Suprapubic skin (tissue), 4 donors: ENCODE measurements around the gene MARCHF11. TPM values are rescaled to one million over a fixed set of nuclear protein-coding genes. Genes with fewer than 3 reads are reported as not detected.

Source experiments
- DNase-seq, 2 donors: peaks; one replicate each; pipeline ENCODE4 v3.0.0-alpha.2; 2019; ENCODE audit warnings: low spot score in 2 of 2
- H3K27ac ChIP-seq: fragments of 200-600 bp; sonication (generic); one replicate; pipeline ENCODE4 v1.5.1; 2019
- H3K27me3 ChIP-seq: fragments of 200-600 bp; sonication (generic); one replicate; pipeline ENCODE4 v1.5.1; 2019
- H3K36me3 ChIP-seq: fragments of 200-600 bp; sonication (generic); one replicate; pipeline ENCODE4 v1.5.1; 2019
- H3K4me1 ChIP-seq: fragments of 200-600 bp; sonication (generic); one replicate; pipeline ENCODE4 v1.5.1; 2019
- H3K4me3 ChIP-seq: fragments of 200-600 bp; sonication (generic); one replicate; pipeline ENCODE4 v1.5.1; 2019; ENCODE audit warnings: mild to moderate bottlenecking
- H3K9me3 ChIP-seq: fragments of 200-600 bp; sonication (generic); one replicate; pipeline ENCODE4 v1.5.1; 2019
- EP300 ChIP-seq: sonication (generic); formaldehyde crosslinking; IDR thresholded peaks from one replicate; pipeline ENCODE4 v1.6.1; 2017; ENCODE audit warnings: antibody characterized with exemption
- POLR2A ChIP-seq, 2 donors: fragments of 450-650 bp; IDR thresholded peaks; one replicate each; pipeline ENCODE4 v1.6.1; 2017; ENCODE audit warnings: antibody characterized with exemption in 2 of 2, mild to moderate bottlenecking in 2 of 2, moderate library complexity in 2 of 2
- POLR2AphosphoS5 ChIP-seq, 3 donors: sonication (generic); formaldehyde crosslinking; IDR thresholded peaks; one replicate each; pipeline ENCODE4 v1.6.1; 2017; ENCODE audit warnings: antibody characterized with exemption in 3 of 3
- whole genome bisulfite sequencing: methylation state at CpG from one replicate; pipeline ENCODE4 v1.1.5; 2018; 5-methylcytosine and 5-hydroxymethylcytosine counted together
- total RNA-seq, 4 donors: library from RNA; depleted of rRNA; stranded (reverse); fragments of >200 nt; gene quantifications; one replicate each; pipeline ENCODE4 v1.1.0, GENCODE V29; 2016
- TF ChIP-seq, protein P1 (sequence below), 2 donors: fragments of 200-600 bp in 1 of 2; fragments of 450-650 bp in 1 of 2; sonication (generic) in 1 of 2; IDR thresholded peaks; one replicate each; pipeline ENCODE4 v1.5.1; 2016 to 2019; ENCODE audit warnings: antibody characterized with exemption in 2 of 2, mild to moderate bottlenecking in 1 of 2, moderate library complexity in 1 of 2

MARCHF11 gene
- total RNA-seq, 4 donors from 2014 or later, result not detected

DNA sequence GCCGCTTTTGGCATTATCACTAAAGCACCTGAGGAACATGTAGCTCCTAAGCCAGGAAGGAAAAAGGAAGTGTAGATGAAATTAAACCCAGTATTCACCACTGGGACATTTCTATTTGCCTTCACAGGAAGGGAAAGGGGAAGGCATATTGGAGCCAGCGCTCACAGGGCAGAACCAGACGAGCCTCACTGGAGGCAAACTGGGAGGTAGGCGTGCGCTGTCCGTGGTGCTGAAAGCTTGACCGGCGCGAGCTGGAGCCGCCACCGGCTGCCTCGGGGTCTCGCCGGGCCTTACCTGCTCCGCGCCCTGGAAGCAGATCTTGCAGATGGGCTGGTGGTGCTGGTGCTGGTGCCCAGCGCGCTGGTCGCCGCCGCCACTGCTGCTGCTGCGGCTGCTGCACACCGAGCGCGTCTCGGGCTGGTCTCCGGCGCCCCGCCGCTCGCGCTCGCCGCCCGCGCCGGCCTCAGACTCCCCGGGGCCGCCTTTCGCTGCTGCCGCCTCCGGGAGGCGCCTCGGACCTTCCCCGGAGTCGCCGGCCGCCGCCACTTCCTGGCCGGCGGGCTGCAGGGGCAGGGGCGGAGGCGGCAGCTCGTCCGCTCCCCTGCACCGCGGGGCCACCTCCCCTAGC is 732 bp downstream of the MARCHF11 start:
- Histone ChIP-seq H3K27ac (no peak overlapping the region), H3K4me3 (peak overlapping the region; percentile 32), H3K27me3 (peaks cover 51% of the 10 kb centered on the region), H3K9me3 (no peaks in the 10 kb centered on the region), H3K36me3 (no peaks in the 10 kb centered on the region), H3K4me1 (peaks cover 12% of the 10 kb centered on the region)
- TF ChIP-seq EP300, result no peak
- no peak for TF ChIP-seq POLR2AphosphoS5 (IDR thresholded peaks at IDR 0.05)
- TF ChIP-seq, protein P1, sequence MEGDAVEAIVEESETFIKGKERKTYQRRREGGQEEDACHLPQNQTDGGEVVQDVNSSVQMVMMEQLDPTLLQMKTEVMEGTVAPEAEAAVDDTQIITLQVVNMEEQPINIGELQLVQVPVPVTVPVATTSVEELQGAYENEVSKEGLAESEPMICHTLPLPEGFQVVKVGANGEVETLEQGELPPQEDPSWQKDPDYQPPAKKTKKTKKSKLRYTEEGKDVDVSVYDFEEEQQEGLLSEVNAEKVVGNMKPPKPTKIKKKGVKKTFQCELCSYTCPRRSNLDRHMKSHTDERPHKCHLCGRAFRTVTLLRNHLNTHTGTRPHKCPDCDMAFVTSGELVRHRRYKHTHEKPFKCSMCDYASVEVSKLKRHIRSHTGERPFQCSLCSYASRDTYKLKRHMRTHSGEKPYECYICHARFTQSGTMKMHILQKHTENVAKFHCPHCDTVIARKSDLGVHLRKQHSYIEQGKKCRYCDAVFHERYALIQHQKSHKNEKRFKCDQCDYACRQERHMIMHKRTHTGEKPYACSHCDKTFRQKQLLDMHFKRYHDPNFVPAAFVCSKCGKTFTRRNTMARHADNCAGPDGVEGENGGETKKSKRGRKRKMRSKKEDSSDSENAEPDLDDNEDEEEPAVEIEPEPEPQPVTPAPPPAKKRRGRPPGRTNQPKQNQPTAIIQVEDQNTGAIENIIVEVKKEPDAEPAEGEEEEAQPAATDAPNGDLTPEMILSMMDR (IDR thresholded peaks at IDR 0.05), result no peak
- no peak for TF ChIP-seq POLR2A (IDR thresholded peaks at IDR 0.05)
- DNase-seq, result no peak
- 6% methylated on average over 18 of the region's 57 CpGs for WGBS

GRCh38 chr5:16169550-16169949 is 10.0 kb downstream of the MARCHF11 start:
- no peak overlapping the region for H3K4me3 ChIP-seq
- DNase-seq, result no peak
- H3K9me3 ChIP-seq, result no peaks in the 10 kb centered on the region
- 36% methylated on average over 2 of the region's 2 CpGs for WGBS
- H3K27me3 ChIP-seq, result peaks cover 3% of the 10 kb centered on the region
- TF ChIP-seq POLR2AphosphoS5 (IDR thresholded peaks at IDR 0.05) (no peak), EP300 (no peak), POLR2A (IDR thresholded peaks at IDR 0.05) (no peak)
- TF ChIP-seq, protein P1 (IDR thresholded peaks at IDR 0.05), result no peak
- H3K27ac ChIP-seq, result no peak overlapping the region
- no peaks in the 10 kb centered on the region for H3K36me3 ChIP-seq
- no peaks in the 10 kb centered on the region for H3K4me1 ChIP-seq

- Histone ChIP-seq H3K36me3 (no peaks in the 10 kb centered on the region), H3K27ac (no peak overlapping the region), H3K4me1 (no peaks in the 10 kb centered on the region), H3K9me3 (no peaks in the 10 kb centered on the region), H3K4me3 (no peak overlapping the region), H3K27me3 (no peaks in the 10 kb centered on the region)
- DNase-seq, result no peak
- WGBS, result 3% methylated on average over 5 of the region's 5 CpGs
- TF ChIP-seq, protein P1 (IDR thresholded peaks at IDR 0.05), result peak in 1 of 2 donors; percentile 42
- TF ChIP-seq POLR2AphosphoS5 (IDR thresholded peaks at IDR 0.05), result no peak
Observed at GRCh38 chr5:16160706-16161105, 18.9 kb downstream of the MARCHF11 start.

DNA sequence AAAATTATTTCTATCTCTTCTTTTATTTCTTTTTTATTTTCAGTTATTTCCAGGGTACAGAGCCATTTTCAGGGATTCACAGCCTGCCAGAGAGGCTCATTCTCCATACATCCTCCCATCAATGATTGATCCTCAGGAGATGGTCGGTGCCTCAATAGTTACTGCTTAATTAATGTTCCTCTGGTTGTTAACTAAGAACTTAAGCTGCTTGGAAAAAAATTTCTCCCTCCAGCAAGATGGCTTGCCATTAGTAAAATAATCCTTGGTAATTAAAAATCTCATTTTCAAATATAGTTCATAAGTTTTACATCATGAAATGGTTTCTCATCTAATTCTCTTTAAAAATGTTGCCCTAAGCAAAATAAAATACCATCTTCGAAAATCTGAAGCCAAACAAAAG is 20.0 kb downstream of the MARCHF11 start:
- no peak for DNase-seq
- no peaks in the 10 kb centered on the region for H3K36me3 ChIP-seq
- H3K4me3 ChIP-seq, result no peak overlapping the region
- H3K9me3 ChIP-seq, result no peaks in the 10 kb centered on the region
- no peaks in the 10 kb centered on the region for H3K4me1 ChIP-seq
- TF ChIP-seq EP300 (no peak), POLR2A (IDR thresholded peaks at IDR 0.05) (no peak), POLR2AphosphoS5 (IDR thresholded peaks at IDR 0.05) (no peak)
- TF ChIP-seq, protein P1 (IDR thresholded peaks at IDR 0.05), result no peak
- no peaks in the 10 kb centered on the region for H3K27me3 ChIP-seq
- WGBS, result 63% methylated on average over 2 of the region's 2 CpGs
- no peak overlapping the region for H3K27ac ChIP-seq

DNA sequence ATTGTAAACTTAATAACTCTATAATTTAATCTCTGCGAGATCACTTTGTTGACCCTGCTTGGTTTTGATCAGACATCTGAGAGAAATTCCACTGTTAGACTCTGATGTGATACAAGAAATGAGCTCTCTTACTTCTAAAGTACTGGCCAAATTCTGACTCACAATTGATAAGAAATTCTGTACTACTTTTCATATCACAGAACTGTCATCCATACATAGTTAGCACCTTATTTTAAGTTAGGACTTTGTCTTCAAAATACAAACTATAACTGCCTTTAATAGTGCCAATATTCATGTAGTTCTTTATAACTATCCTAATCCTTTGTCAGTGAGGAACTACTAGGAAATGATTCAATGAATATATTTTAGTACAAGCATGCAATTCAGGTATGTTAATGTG is 23.4 kb downstream of the MARCHF11 start:
- no peak for TF ChIP-seq POLR2AphosphoS5 (IDR thresholded peaks at IDR 0.05)
- no peak for TF ChIP-seq EP300
- TF ChIP-seq, protein P1 (IDR thresholded peaks at IDR 0.05), result no peak
- no peak for TF ChIP-seq POLR2A (IDR thresholded peaks at IDR 0.05)
- no peak for DNase-seq
- WGBS, result 82% methylated on average over 1 of the region's 1 CpG
- no peaks in the 10 kb centered on the region for H3K36me3 ChIP-seq
- H3K27me3 ChIP-seq, result no peaks in the 10 kb centered on the region
- H3K4me3 ChIP-seq, result no peak overlapping the region
- no peaks in the 10 kb centered on the region for H3K4me1 ChIP-seq
- no peaks in the 10 kb centered on the region for H3K9me3 ChIP-seq
- H3K27ac ChIP-seq, result no peak overlapping the region
